CD4-positive, alpha-beta T cell treated with Interleukin-6 at 100 ng/mL for 8 hours (primary cell): ENCODE results near the gene KIF15.

Experiments used
- DNase-seq: peaks from one replicate; pipeline ENCODE4 v3.0.0-alpha.2; 2020; ENCODE audit warnings: mixed read lengths, low spot score

Gene KIF15

GRCh38 chr3:44883213-44883955 lies 121.8 kb downstream of the KIF15 start:
- DNase-seq, result no peak

DNA sequence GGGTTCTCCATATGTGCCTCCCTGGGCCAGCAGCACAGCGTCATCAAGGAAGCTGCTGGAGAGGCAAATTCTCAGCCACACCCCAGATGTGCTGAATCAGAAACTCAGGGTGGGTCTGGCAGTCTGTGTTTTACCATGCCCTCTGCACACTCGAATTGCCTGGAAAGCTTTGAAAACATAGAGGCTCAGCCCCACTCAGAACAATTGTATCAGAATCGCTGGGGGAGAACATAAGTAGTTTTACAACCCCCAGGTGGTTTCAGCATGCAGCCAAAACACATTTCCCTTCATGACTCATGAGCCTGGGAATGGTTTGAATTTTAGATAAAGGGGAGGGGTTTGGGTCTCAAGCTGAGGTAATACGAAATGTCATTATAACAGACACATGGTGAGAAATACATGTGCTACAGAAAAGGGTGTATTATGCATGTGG lies 122.4 kb downstream of the KIF15 start:
- no peak for DNase-seq

- no peak for DNase-seq
Observed at GRCh38 chr3:44885618-44886017, 124.0 kb downstream of the KIF15 start.

- no peak for DNase-seq
Observed at GRCh38 chr3:44886561-44886960, 125.0 kb downstream of the KIF15 start.

GRCh38 chr3:44887101-44887500 lies 125.5 kb downstream of the KIF15 start:
- no peak for DNase-seq

- DNase-seq, result no peak
Observed at GRCh38 chr3:44890258-44890657, 128.7 kb downstream of the KIF15 start.

DNA sequence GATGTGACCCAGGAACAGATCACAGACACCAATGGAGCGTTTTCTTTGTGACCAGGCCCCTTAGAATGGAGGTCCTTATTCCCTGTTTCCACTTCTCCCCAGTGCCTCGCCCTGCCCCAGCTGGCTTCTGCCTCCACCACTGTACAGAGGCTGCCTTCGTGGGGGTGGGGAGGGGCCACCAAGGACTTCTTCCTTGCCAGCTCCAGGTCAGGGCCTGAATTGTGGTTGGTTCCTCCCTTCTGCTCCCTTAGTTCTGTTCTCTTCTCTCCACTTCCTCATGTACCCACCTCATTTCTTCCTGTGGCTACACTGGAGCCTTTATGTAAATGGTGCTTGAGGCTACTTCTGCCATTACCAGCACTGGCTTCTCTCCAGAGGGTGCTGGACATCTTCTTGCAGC lies 129.3 kb downstream of the KIF15 start:
- DNase-seq, result no peak

DNA sequence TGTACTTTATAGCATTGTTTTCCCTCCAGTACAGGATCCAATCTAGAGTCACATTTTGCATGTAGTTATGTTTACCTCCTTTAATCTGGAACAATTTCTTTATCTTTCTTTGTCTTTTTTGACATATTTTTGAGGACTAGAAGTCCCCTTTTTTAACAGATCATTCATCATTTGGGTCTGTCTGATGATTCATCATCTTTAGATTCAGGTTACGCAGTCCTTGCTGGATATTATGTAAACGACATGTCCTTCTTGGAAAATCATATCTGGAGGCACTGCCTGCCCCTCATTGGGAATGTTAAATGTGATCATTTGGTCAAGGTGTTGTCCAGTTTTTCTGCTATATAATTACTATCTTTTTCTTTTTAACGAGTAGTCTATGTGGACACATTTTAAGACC lies 131.1 kb downstream of the KIF15 start:
- DNase-seq, result no peak

DNA sequence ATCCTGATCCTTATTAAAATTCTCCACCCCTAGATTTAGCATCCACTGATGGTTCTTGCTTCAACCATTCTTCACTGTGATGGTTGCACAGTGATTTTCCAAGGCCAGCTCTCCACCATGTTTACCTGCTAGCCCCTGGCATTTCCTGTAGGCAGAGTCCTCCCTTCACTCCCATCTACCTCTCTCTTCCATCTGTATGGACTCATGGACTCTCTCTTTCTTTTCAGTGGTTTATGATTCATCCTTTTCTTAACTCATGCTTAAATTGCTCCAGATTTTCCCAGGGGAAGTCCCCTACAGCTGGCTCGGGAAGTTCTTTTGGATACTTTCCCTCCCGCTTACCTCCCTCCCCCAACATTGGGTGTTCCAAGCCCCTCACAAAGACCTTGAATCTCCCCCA lies 131.5 kb downstream of the KIF15 start:
- DNase-seq, result no peak

- DNase-seq, result no peak
Observed at GRCh38 chr3:44894485-44894884, 132.9 kb downstream of the KIF15 start.

DNA sequence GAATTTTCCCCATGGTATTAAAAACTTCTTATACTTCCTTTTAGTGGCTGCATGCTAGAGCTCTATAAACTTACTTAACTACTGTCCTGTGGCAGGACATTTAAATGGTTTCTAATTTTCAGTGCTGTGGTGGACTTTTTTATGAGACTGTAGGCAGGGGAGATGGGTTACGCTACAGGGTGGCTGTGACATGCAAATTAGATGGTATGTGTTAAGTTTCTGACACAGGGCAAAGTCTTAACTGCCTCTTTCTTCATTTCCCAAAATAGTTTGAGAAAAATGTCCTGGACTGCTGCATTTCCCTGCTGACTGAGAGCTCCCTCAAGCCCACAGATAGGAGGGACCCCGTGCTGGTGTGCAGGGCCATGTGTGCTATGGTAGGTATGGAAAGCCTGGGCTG lies 134.8 kb downstream of the KIF15 start:
- DNase-seq, result no peak

- no peak for DNase-seq
Observed at GRCh38 chr3:44899683-44900367, 138.2 kb downstream of the KIF15 start.

GRCh38 chr3:44902628-44903027 lies 141.0 kb downstream of the KIF15 start:
- no peak for DNase-seq
